ENCODE measurements around the gene INPP5D. TPM values are rescaled to one million over a fixed set of nuclear protein-coding genes. Genes with fewer than 3 reads are reported as not detected.

The INPP5D gene
- total and polyA plus RNA-seq, 2 of the 8 experiments (the other 6 are each of a cell fraction or from before 2014, with no cell fraction given) = 4.5 to 7.1 TPM

DNA sequence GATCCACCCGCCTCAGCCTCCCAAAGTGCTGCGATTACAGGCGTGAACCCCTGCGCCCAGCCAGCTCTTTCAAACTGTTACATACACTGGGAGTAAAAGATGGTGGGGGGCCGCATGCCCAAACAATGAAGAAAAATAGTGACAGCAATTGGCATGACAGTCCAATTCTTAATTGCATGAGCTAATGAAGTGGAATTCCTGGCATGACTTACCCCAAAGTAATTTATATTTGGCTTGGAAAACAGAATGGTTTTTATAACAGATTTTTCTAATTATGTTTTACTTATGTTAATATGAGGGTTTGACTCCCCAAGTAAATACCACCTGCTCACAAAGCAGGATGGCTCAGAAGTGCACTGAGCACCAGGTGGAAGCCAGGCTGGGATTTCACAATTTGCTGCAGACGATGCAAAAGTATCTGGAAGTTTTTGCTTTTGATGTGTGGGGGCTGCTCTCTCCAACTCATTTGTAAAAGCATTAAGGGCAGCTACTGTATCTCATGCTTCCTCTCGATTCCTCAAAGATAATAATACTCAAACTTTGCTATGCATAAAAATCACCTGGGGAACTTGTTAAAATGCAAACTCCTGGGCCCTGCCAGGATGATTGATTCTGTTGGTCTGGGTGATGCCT, 167.3 kb downstream of the INPP5D start:
- Histone ChIP-seq H2AFZ (ENCODE audit: low read length) (no peak overlapping the region), H3K27me3 (replicated peaks in 1 of 4; ENCODE audit: control insufficient read depth in 3 of 4, extremely low read depth in 1 of 4, insufficient read depth in 3 of 4, low read length in 3 of 4) (no peaks in the 10 kb centered on the region), H3K18ac (ENCODE audit: extremely low read depth, low read length) (no peak overlapping the region)

More for the DNA sequence above, 167.3 kb downstream of the INPP5D start:
- no peaks in the 10 kb centered on the region for H3K79me2 ChIP-seq (ENCODE audit: control insufficient read depth in 1 of 2, insufficient read depth in 2 of 2, low read length in 2 of 2)
- ChIA-PET POLR2A (ENCODE audit: partially characterized antibody) (no interaction called here), CTCF (ENCODE audit: partially characterized antibody) (interaction anchor here (1.0 kb wide), 1 partner anchor 20 kb away, joined by 3 read pairs; no protein-coding TSS in a partner anchor)
- no peak overlapping the region for H2BK20ac ChIP-seq (ENCODE audit: low read length)
- no peaks in the 10 kb centered on the region for H3K23me2 ChIP-seq (ENCODE audit: low read depth, low read length)
- H3K4me2 ChIP-seq (ENCODE audit: insufficient read depth in 1 of 2, low read depth in 2 of 2, low read length in 2 of 2) = no peak overlapping the region
- no peak overlapping the region for H2BK5ac ChIP-seq (ENCODE audit: low read depth, low read length)
- TF ChIP-seq SP2 (IDR thresholded peaks at IDR 0.05; ENCODE audit: low read length) (no peak), CBX5 (IDR thresholded peaks at IDR 0.05; ENCODE audit: low read depth, low read length) (no peak), FOSL1 (IDR thresholded peaks at IDR 0.05; ENCODE audit: insufficient read depth, low read depth, low read length) (no peak), TAF7 (optimal IDR thresholded peaks at IDR 0.05; ENCODE audit: borderline replicate concordance, low read depth, low read length) (no peak), POLR2A (IDR thresholded peaks at IDR 0.05; ENCODE audit: control extremely low read depth in 1 of 2, low read depth in 2 of 2, low read length in 2 of 2) (no peak), EP300 (IDR thresholded peaks at IDR 0.05; ENCODE audit: borderline replicate concordance in 1 of 2, low read depth in 2 of 2, low read length in 2 of 2) (no peak)
- no peak overlapping the region for H3K27ac ChIP-seq (ENCODE audit: low read depth, low read length)
- FAIRE-seq = no peak
- no peaks in the 10 kb centered on the region for H3K79me1 ChIP-seq (ENCODE audit: low read depth, low read length)
- DNase-seq (ENCODE audit: low read depth in 1 of 2, low spot score in 2 of 2) = no peak
- H4K91ac ChIP-seq (replicated peaks; ENCODE audit: insufficient read length, low read length) = no peak overlapping the region
- no peak overlapping the region for H2AK5ac ChIP-seq (ENCODE audit: low read depth, low read length)
- H3K4me3 ChIP-seq (ENCODE audit: extremely low read depth in 1 of 4, insufficient read depth in 2 of 4, low read depth in 3 of 4, low read length in 4 of 4) = no peak overlapping the region
- H3K4ac ChIP-seq (replicated peaks; ENCODE audit: insufficient read length, low read depth, low read length) = no peak overlapping the region
- no peak overlapping the region for H2BK15ac ChIP-seq (ENCODE audit: low read length)
- H2BK12ac ChIP-seq (ENCODE audit: low read depth, low read length) = no peak overlapping the region
- no peak overlapping the region for H4K5ac ChIP-seq (ENCODE audit: insufficient read length, low read depth, low read length)
- H4K8ac ChIP-seq (ENCODE audit: extremely low read depth, insufficient read depth, low read length) = no peak overlapping the region
- no peaks in the 10 kb centered on the region for H3K36me3 ChIP-seq (ENCODE audit: control insufficient read depth in 2 of 4, insufficient read depth in 4 of 4, low read length in 3 of 4)
- H3K14ac ChIP-seq (ENCODE audit: insufficient read length) = no peak overlapping the region
- peaks cover 0 to 5% (median 0%) of the 10 kb centered on the region in 4 experiments; a peak in 2 of 7 replicates for H3K4me1 ChIP-seq (replicated peaks in 1 of 4; ENCODE audit: control insufficient read depth in 3 of 4, insufficient read depth in 4 of 4, low read length in 3 of 4)
- H4K20me1 ChIP-seq (replicated peaks in 1 of 2; ENCODE audit: control insufficient read depth in 1 of 2, insufficient read depth in 2 of 2, low read length in 2 of 2) = no peaks in the 10 kb centered on the region
- H2BK120ac ChIP-seq (replicated peaks; ENCODE audit: low read depth, low read length) = no peak overlapping the region
- no peak overlapping the region for H3K9ac ChIP-seq (replicated peaks in 1 of 4; ENCODE audit: extremely low read depth in 1 of 4, low read depth in 3 of 4, low read length in 3 of 4)
- H3K56ac ChIP-seq (replicated peaks; ENCODE audit: insufficient read length, low read depth, low read length) = no peak overlapping the region
- no peaks in the 10 kb centered on the region for H3K9me3 ChIP-seq (ENCODE audit: insufficient read depth in 2 of 2, low read depth in 1 of 2, low read length in 1 of 2)
- WGBS, 2 experiments (ENCODE audit: extremely low coverage in 1 of 2, insufficient coverage in 1 of 2, insufficient read length in 1 of 2, insufficient replicate concordance in 2 of 2, low coverage in 1 of 2, low lambda C conversion rate in 2 of 2, missing lambda C conversion rate in 1 of 2) = 96% methylated on average over 7 of the region's 7 CpGs; no CpG with 5 or more reads in 1 of the 2 experiments
- H3K23ac ChIP-seq (ENCODE audit: insufficient read length) = no peak overlapping the region

Data from H1 (cell line).